GM19193 (cell line): ENCODE results near the gene DUS2.

Experiments used
- POLR2A ChIP-seq: IDR thresholded peaks from 4 replicates; pipeline ENCODE4 v1.6.1; 2011; ENCODE audit not compliant: insufficient read depth, insufficient read length; ENCODE audit errors: extremely low read depth

DUS2 gene

GRCh38 chr16:68064791-68065365 is 41.8 kb downstream of the DUS2 start:
- TF ChIP-seq POLR2A = no peak

- TF ChIP-seq POLR2A = no peak
Observed at GRCh38 chr16:68065716-68066305, 42.7 kb downstream of the DUS2 start.

GRCh38 chr16:68066763-68067162 is 43.7 kb downstream of the DUS2 start:
- no peak for TF ChIP-seq POLR2A

- TF ChIP-seq POLR2A = no peak
Observed at GRCh38 chr16:68068926-68069325, 45.8 kb downstream of the DUS2 start.

- no peak for TF ChIP-seq POLR2A
Observed at GRCh38 chr16:68069511-68070248, 46.6 kb downstream of the DUS2 start.

GRCh38 chr16:68070249-68070730 is 47.2 kb downstream of the DUS2 start:
- no peak for TF ChIP-seq POLR2A

GRCh38 chr16:68070806-68071517 is 47.9 kb downstream of the DUS2 start:
- TF ChIP-seq POLR2A = no peak

GRCh38 chr16:68071518-68071901 is 48.4 kb downstream of the DUS2 start:
- no peak for TF ChIP-seq POLR2A

GRCh38 chr16:68072038-68072695 is 49.1 kb downstream of the DUS2 start:
- no peak for TF ChIP-seq POLR2A

GRCh38 chr16:68073902-68074760 is 51.0 kb downstream of the DUS2 start:
- TF ChIP-seq POLR2A = no peak

GRCh38 chr16:68074850-68075555 is 51.9 kb downstream of the DUS2 start:
- peak; percentile 42 for TF ChIP-seq POLR2A

- TF ChIP-seq POLR2A = no peak
Observed at GRCh38 chr16:68075980-68076379, 52.9 kb downstream of the DUS2 start.

- no peak for TF ChIP-seq POLR2A
Observed at GRCh38 chr16:68076560-68076959, 53.5 kb downstream of the DUS2 start.
